ENCODE results near the gene PSORS1C2. TPM values are rescaled to one million over a fixed set of nuclear protein-coding genes. Genes with fewer than 3 reads are reported as not detected.

The PSORS1C2 gene
- total and polyA plus RNA-seq, 8 donors = 0.14 to 0.17 TPM; not detected in 6

GRCh38 chr6:31180500-31180899 is 41.6 kb upstream of the PSORS1C2 start:
- no peaks in the 10 kb centered on the region for H3K9me3 ChIP-seq
- peaks cover 0 to 6% of the 10 kb centered on the region in 2 donors for H3K36me3 ChIP-seq
- intact Hi-C loops (cut with DNase I) = no loop called here
- H3K27ac ChIP-seq = peak overlapping the region in 1 of 2 donors; percentile 23
- peak in 3 of 4 donors; percentile 74 to 88 (median 77) for DNase-seq
- H3K4me3 ChIP-seq = peak overlapping the region; percentile 11 to 39
- TF ChIP-seq CTCF (IDR thresholded peaks at IDR 0.05) = no peak
- H3K27me3 ChIP-seq = no peaks in the 10 kb centered on the region
- H3K4me1 ChIP-seq = peaks cover 0 to 14% of the 10 kb centered on the region in 2 donors
- ATAC-seq = peak; percentile 97

GRCh38 chr6:31179896-31180295 is 41.0 kb upstream of the PSORS1C2 start:
- H3K9me3 ChIP-seq = no peaks in the 10 kb centered on the region
- intact Hi-C loops (cut with DNase I) = no loop called here
- DNase-seq = no peak
- TF ChIP-seq CTCF (IDR thresholded peaks at IDR 0.05) = no peak
- no peak for ATAC-seq
- peaks cover 0 to 6% of the 10 kb centered on the region in 2 donors for H3K36me3 ChIP-seq
- peaks cover 0 to 14% of the 10 kb centered on the region in 2 donors for H3K4me1 ChIP-seq
- no peaks in the 10 kb centered on the region for H3K27me3 ChIP-seq
- no peak overlapping the region for H3K27ac ChIP-seq
- peak overlapping the region; percentile 11 to 39 for H3K4me3 ChIP-seq

DNA sequence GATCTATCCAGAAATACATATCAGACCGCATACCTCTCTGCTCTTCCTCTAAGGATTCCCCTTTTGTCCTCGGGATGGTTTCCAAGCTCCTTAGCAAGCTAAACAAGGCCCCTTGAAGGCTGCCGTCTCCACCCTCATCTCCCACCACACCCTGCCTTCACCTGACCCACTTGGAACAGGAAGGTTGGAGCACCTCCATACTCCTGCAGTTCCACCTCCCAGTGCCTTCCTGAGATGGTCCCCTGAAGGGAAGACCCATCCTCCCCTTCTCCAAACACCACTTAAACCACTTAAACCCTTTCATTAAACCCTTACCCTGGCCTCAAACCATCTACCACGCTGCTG is 40.1 kb upstream of the PSORS1C2 start:
- Histone ChIP-seq H3K4me3 (no peak overlapping the region), H3K27me3 (no peaks in the 10 kb centered on the region), H3K36me3 (peaks cover 0 to 6% of the 10 kb centered on the region in 2 donors), H3K9me3 (no peaks in the 10 kb centered on the region), H3K4me1 (peaks cover 0 to 14% of the 10 kb centered on the region in 2 donors), H3K27ac (no peak overlapping the region)
- no peak for ATAC-seq
- TF ChIP-seq CTCF (IDR thresholded peaks at IDR 0.05) = no peak
- intact Hi-C loops (cut with DNase I) = no loop called here
- no peak for DNase-seq

DNA sequence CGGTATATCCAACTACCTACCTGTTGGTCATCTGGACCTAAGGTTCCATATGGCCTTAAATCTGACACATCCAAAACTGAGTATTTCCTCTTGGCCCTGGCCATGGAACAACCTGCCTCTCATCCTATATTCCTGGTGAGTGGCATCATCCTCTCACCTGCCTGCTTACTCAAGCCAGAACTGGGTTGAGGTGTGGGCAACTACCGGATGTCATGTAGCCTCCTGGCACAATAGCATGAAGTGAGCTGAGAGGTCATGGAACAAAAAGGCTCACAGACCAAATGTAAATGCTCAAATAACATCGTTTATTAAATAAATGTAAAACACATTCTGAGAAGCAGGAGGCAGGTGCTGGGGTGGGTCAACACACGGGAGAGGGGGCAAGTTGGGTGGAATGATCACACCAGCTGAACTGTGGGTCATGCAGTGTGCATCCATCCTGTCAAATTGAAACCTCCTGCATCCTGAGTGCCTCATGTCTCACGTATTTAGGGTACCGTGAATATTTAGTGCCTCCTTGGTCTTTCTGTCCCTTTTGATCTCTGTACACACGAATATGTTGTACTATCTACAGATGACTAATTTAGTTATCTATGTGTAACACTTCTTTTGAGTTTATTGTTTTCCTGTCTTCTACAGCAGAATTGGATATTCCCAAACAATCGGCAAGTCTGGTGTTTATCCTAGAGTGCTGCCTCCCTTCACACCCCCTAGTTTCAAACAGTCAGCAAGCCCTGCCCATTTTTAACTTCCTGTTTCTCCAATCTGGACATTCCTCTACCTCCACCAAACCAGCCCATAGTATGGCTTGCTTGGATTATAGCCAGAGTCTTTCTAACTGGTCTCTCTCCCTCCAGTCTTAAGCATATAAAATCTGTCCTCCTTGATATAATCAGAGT is 39.5 kb upstream of the PSORS1C2 start:
- H3K27me3 ChIP-seq = no peaks in the 10 kb centered on the region
- H3K27ac ChIP-seq = no peak overlapping the region
- ATAC-seq (no peak), DNase-seq (no peak)
- intact Hi-C loops (cut with DNase I) = no loop called here
- no peaks in the 10 kb centered on the region for H3K9me3 ChIP-seq
- no peak overlapping the region for H3K4me3 ChIP-seq
- TF ChIP-seq CTCF (IDR thresholded peaks at IDR 0.05) = no peak
- peaks cover 0 to 6% of the 10 kb centered on the region in 2 donors for H3K36me3 ChIP-seq
- peaks cover 0 to 14% of the 10 kb centered on the region in 2 donors for H3K4me1 ChIP-seq

GRCh38 chr6:31175971-31176370 is 37.1 kb upstream of the PSORS1C2 start:
- H3K27me3 ChIP-seq = no peaks in the 10 kb centered on the region
- TF ChIP-seq CTCF (IDR thresholded peaks at IDR 0.05) = no peak
- no peaks in the 10 kb centered on the region for H3K9me3 ChIP-seq
- no peak for ATAC-seq
- H3K4me3 ChIP-seq = no peak overlapping the region
- intact Hi-C loops (cut with DNase I) = no loop called here
- peaks cover 0 to 6% of the 10 kb centered on the region in 2 donors for H3K36me3 ChIP-seq
- peaks cover 0 to 14% of the 10 kb centered on the region in 2 donors for H3K4me1 ChIP-seq
- DNase-seq = peak in 1 of 4 donors; percentile 38
- no peak overlapping the region for H3K27ac ChIP-seq
